OCI-LY7 (cell line): ENCODE data around the gene HELQ. TPM values are rescaled to one million over a fixed set of nuclear protein-coding genes. Genes with fewer than 3 reads are reported as not detected.

Experiments used
- BruUV-seq: library from RNA; stranded (reverse); fragments of 400-500 nt; replicated peaks from 2 replicates; lab custom pipeline; 2021; lab: Mats Ljungman, UMichigan
- CTCF ChIA-PET: fragments of 300-600 bp; sonication (Branson Sonifier 250); formaldehyde crosslinking; loops from one replicate; lab custom pipeline; 2022; ENCODE audit warnings: antibody characterized with exemption; ENCODE audit not compliant: unreplicated experiment; lab: Charles Lee
- POLR2A ChIA-PET: fragments of 300-600 bp; sonication (Branson Sonifier 250); formaldehyde crosslinking; loops from one replicate; lab custom pipeline; 2022; ENCODE audit warnings: antibody characterized with exemption; lab: Charles Lee
- DNase-seq: peaks from one replicate; pipeline ENCODE4 v3.0.0-alpha.2; 2015; ENCODE audit warnings: low spot score
- H2AFZ ChIP-seq: fragments of 200-600 bp; sonication (generic), shearing (Covaris generic); 2 replicates; pipeline ENCODE4 v1.6.1; 2014; ENCODE audit warnings: mild to moderate bottlenecking, antibody characterized with exemption, low read length, moderate library complexity
- H3K27ac ChIP-seq: fragments of 200-600 bp; sonication (generic); 2 replicates; pipeline ENCODE4 v1.5.1; 2014; ENCODE audit warnings: mixed run types, low read depth, mild to moderate bottlenecking, moderate library complexity, low read length, inconsistent platforms; ENCODE audit not compliant: poor library complexity, severe bottlenecking
- H3K36me3 ChIP-seq: fragments of 200-600 bp; sonication (generic); 2 replicates; pipeline ENCODE4 v1.6.1; 2014; ENCODE audit warnings: mild to moderate bottlenecking, antibody characterized with exemption, low read length, moderate library complexity, mixed read lengths; ENCODE audit not compliant: insufficient read depth
- H3K4me1 ChIP-seq: fragments of 200-600 bp; sonication (generic); 2 replicates; pipeline ENCODE4 v1.5.1; 2014; ENCODE audit warnings: mild to moderate bottlenecking, low read length; ENCODE audit not compliant: insufficient read depth, poor library complexity, severe bottlenecking
- H3K4me2 ChIP-seq: fragments of 200-600 bp; sonication (generic); 2 replicates; pipeline ENCODE4 v1.6.1; 2014; ENCODE audit warnings: mild to moderate bottlenecking, low read length
- H3K4me3 ChIP-seq: fragments of 200-600 bp; sonication (generic); 2 replicates; pipeline ENCODE4 v1.5.1; 2014; ENCODE audit warnings: mild to moderate bottlenecking, low read depth, low read length; ENCODE audit not compliant: poor library complexity, severe bottlenecking
- H3K79me2 ChIP-seq: fragments of 200-600 bp; sonication (generic); 2 replicates; pipeline ENCODE4 v1.6.1; 2016; ENCODE audit warnings: low read depth, mild to moderate bottlenecking, low read length, moderate library complexity, mixed read lengths; ENCODE audit not compliant: insufficient read depth
- H3K9me2 ChIP-seq: fragments of 200-600 bp; sonication (generic); 2 replicates; pipeline ENCODE4 v1.6.1; 2016; ENCODE audit warnings: mild to moderate bottlenecking, low read length, mixed read lengths; ENCODE audit not compliant: insufficient read depth
- H3K9me3 ChIP-seq: fragments of 200-600 bp; sonication (generic); 2 replicates; pipeline ENCODE4 v1.6.1; 2014; ENCODE audit warnings: mild to moderate bottlenecking, mixed run types, low read length, mixed read lengths
- H4K20me1 ChIP-seq: fragments of 200-600 bp; sonication (generic); 2 replicates; pipeline ENCODE4 v1.6.1; 2014; ENCODE audit warnings: mild to moderate bottlenecking, antibody characterized with exemption, low read length, moderate library complexity, mixed read lengths; ENCODE audit not compliant: insufficient read depth
- EZH2phosphoT487 ChIP-seq: fragments of 200-600 bp; sonication (generic); IDR thresholded peaks from 2 replicates; pipeline ENCODE4 v1.6.1; 2018; ENCODE audit warnings: low read depth, borderline replicate concordance, mild to moderate bottlenecking, mixed run types, antibody characterized with exemption, low read length, moderate library complexity, mixed read lengths
- intact Hi-C: fragments of 100-400 bp; cut with micrococcal nuclease; formaldehyde crosslinking; loops from one replicate; pipeline ENCODE4 v1.10.0; 2022; ENCODE audit not compliant: unreplicated experiment
- total RNA-seq, 2 experiments: library from RNA; depleted of rRNA in 1 of 2; stranded (reverse); fragments of >200 nt in 1 of 2; shearing (Covaris generic) in 1 of 2; gene quantifications; 2 replicates each; pipeline ENCODE4 v1.2.3, GENCODE V29; 2014 to 2022
- TF ChIP-seq, protein P1 (sequence below): fragments of 200-600 bp; sonication (generic); conservative IDR thresholded peaks from 2 replicates; pipeline ENCODE4 v1.5.1; 2014; ENCODE audit warnings: mild to moderate bottlenecking, antibody characterized with exemption, low read length, moderate library complexity, mixed read lengths

Gene HELQ
- total RNA-seq, 2 experiments from 2014 or later = 67.1 to 70.4 TPM

DNA sequence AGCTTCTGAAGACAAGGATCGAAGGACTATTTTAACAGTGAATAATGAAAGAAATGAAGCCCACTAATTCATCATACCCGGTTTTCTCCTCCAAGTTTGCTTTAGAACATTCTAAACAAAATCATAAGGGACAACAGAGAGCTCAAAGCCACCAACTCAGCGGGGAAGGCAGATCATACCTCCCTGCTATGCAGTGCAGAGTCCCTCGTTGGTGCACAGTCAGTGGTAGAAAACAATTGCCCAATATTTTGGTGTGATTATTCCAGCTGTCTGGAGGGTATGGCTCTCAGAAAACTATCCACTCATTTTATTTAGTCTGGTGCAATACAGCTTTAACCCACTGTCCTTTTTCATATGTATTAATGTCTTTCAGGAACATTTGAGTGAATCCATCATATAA is 61.7 kb downstream of the HELQ start:
- Histone ChIP-seq H2AFZ (no peak overlapping the region), H3K79me2 (no peaks in the 10 kb centered on the region)

DNA sequence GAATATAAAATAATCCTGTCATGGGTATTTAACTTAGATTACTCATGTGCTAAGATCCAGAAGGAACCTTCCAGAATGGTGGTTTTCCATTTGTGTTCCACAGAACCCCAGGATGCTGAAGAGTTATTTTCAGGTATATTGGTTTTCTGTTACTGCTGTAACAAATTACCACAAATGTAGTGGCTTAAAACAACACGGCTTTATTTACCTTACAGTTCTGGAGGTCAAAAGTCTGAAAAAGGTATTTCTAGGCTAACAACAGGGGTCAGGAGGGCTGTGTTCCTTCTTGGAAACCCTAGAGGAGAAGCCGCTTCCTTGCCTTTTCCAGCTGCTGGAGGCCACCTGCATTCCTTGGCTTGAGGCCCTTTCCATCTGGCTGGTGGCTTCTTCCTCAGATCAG is 63.1 kb downstream of the HELQ start:
- Histone ChIP-seq H3K4me1 (peaks cover 20% of the 10 kb centered on the region), H3K79me2 (no peaks in the 10 kb centered on the region), H3K4me3 (no peak overlapping the region), H3K9me2 (no peaks in the 10 kb centered on the region), H3K9me3 (no peaks in the 10 kb centered on the region; the same call in 1 of the 2 replicates), H3K4me2 (no peak overlapping the region), H2AFZ (no peak overlapping the region), H4K20me1 (no peaks in the 10 kb centered on the region), H3K27ac (no peak overlapping the region), H3K36me3 (peaks cover 18% of the 10 kb centered on the region)
- TF ChIP-seq, protein P1, sequence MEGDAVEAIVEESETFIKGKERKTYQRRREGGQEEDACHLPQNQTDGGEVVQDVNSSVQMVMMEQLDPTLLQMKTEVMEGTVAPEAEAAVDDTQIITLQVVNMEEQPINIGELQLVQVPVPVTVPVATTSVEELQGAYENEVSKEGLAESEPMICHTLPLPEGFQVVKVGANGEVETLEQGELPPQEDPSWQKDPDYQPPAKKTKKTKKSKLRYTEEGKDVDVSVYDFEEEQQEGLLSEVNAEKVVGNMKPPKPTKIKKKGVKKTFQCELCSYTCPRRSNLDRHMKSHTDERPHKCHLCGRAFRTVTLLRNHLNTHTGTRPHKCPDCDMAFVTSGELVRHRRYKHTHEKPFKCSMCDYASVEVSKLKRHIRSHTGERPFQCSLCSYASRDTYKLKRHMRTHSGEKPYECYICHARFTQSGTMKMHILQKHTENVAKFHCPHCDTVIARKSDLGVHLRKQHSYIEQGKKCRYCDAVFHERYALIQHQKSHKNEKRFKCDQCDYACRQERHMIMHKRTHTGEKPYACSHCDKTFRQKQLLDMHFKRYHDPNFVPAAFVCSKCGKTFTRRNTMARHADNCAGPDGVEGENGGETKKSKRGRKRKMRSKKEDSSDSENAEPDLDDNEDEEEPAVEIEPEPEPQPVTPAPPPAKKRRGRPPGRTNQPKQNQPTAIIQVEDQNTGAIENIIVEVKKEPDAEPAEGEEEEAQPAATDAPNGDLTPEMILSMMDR = no peak
- TF ChIP-seq EZH2phosphoT487 = no peak
- no peak for DNase-seq
- no TSS peak for BruUV-seq
- ChIA-PET CTCF (no interaction called here), POLR2A (interaction anchor here (1.4 kb wide), 1 partner anchor 19 kb away, joined by 4 read pairs; no protein-coding TSS in a partner anchor)
- intact Hi-C loops = no loop called here

More for the DNA sequence above, 61.7 kb downstream of the HELQ start:
- DNase-seq = no peak
- intact Hi-C loops = no loop called here
- peaks cover 8% of the 10 kb centered on the region for H3K4me1 ChIP-seq
- no peaks in the 10 kb centered on the region for H4K20me1 ChIP-seq
- CTCF ChIA-PET = no interaction called here
- H3K9me3 ChIP-seq = no peaks in the 10 kb centered on the region
- no peak overlapping the region for H3K27ac ChIP-seq
- H3K36me3 ChIP-seq = peaks cover 20% of the 10 kb centered on the region
- no peak overlapping the region for H3K4me3 ChIP-seq
- H3K4me2 ChIP-seq = no peak overlapping the region
- no TSS peak for BruUV-seq
- TF ChIP-seq EZH2phosphoT487 = no peak
- TF ChIP-seq, protein P1 = no peak
- H3K9me2 ChIP-seq = no peaks in the 10 kb centered on the region
- POLR2A ChIA-PET = interaction anchor here (0.7 to 1.5 kb wide), 3 partner anchors 15 to 699 kb away, joined by 3 to 4 read pairs (median 4); no protein-coding TSS in a partner anchor

DNA sequence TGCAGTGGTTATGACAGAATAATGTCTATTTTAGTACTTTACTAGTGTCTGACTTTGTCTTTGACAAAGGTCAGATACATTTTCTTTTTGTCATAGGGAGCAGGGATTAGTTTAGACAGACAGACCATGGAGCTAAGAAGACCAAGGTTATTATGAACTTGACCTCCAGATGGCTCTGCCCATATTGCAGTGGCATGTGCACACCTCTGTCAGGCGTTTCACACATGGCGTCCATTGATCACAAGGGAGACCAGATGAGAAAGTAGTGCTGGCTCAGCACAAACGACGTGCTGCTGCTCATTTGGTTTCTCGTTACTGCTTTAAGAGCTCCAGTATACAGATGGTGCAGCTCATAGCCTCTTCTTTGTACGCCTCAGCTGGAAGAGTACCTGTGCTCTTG is 64.7 kb downstream of the HELQ start:
- no TSS peak for BruUV-seq
- Histone ChIP-seq H3K9me2 (no peaks in the 10 kb centered on the region), H3K4me2 (no peak overlapping the region), H3K9me3 (peaks cover 5% of the 10 kb centered on the region; the same call in 1 of the 2 replicates), H3K27ac (no peak overlapping the region), H3K4me3 (no peak overlapping the region), H3K79me2 (no peaks in the 10 kb centered on the region), H2AFZ (peak overlapping the region; percentile 28; the same call in 1 of the 2 replicates), H3K36me3 (peaks cover 5% of the 10 kb centered on the region; the same call in 1 of the 2 replicates), H3K4me1 (peaks cover 26% of the 10 kb centered on the region), H4K20me1 (no peaks in the 10 kb centered on the region)
- intact Hi-C loops = no loop called here
- ChIA-PET POLR2A (interaction anchor here (0.7 to 2.1 kb wide), 2 partner anchors 13 to 488 kb away, joined by 3 to 8 read pairs; no protein-coding TSS in a partner anchor), CTCF (no interaction called here)
- no peak for TF ChIP-seq EZH2phosphoT487
- TF ChIP-seq, protein P1 = peak; percentile 53; the same call in 1 of the 2 replicates
- DNase-seq = peak; percentile 48
